ENCODE measurements around the gene KIR2DL1.
A peak's percentile ranks its signal among the peaks of the same experiment; 100 is the strongest.
"Not testable (repeated sequence)": the region's sequence is repeated elsewhere in the genome, so short reads cannot be mapped to it uniquely, and the experiment has no call there.

KIR2DL1 gene

GRCh38 chr19:54824416-54824815 lies 54.8 kb downstream of the KIR2DL1 start:
- DNase-seq = not testable (repeated sequence)

GRCh38 chr19:54825326-54825725 lies 55.7 kb downstream of the KIR2DL1 start:
- DNase-seq = peak in 1 of 2 donors; percentile 59

- DNase-seq = not testable (repeated sequence)
These were observed 58.5 kb downstream of the KIR2DL1 start for GRCh38 chr19:54828064-54828463.

DNA sequence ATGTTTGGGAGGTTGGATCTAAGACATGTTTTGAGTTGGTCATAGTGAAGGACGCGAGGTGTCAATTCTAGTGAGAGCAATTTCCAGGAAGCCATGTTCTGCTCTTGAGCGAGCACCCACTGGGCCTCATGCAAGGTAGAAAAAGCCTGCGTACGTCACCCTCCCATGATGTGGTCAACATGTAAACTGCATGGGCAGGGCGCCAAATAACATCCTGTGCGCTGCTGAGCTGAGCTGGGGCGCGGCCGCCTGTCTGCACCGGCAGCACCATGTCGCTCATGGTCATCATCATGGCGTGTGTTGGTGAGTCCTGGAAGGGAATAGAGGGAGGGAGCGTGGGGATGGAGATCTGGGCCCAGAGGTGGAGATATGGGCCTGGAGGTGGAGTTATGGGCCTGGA lies 62.9 kb downstream of the KIR2DL1 start, which contains the start of gene KIR2DS4:
Gene KIR2DS4 (plus strand): TSS at position 181 of the 400 bp plus-strand sequence.
- not testable (repeated sequence) for DNase-seq

Data from CD4-positive, alpha-beta T cell treated with Interferon alpha-2 for 1 hour (primary cell).